ENCODE data around the gene DLG3. TPM values are rescaled to one million over a fixed set of nuclear protein-coding genes. Genes with fewer than 3 reads are reported as not detected.

Gene DLG3
- total and polyA plus RNA-seq, 7 experiments from 2014 or later: 3.8 to 24.5 (median 4.4) TPM

DNA sequence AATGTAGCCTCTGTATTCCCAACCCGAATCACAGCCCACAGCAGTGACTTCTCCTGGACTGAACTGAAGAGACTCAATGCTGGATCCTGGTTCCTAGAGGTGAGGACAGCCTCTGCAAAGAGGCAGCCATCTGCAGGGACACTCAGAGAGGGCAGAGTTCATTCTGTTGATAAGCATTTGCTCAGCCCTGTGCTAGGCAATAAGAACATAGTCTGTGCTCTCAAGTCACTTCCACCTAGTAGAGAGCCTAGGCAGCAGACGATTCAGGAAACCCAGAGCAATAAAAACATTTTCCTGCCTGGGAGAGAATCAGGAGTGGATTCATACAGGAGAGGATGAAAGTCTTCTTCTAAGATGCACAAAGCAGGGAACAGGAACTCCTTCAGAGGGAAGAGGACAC is 17.3 kb upstream of the DLG3 start:
- intact Hi-C loops (cut with micrococcal nuclease): no loop called here
- no peak overlapping the region for H3K27ac Mint-ChIP-seq
- Histone ChIP-seq H3K36me3 (ENCODE audit: control insufficient read depth in 2 of 3, insufficient read depth in 3 of 3, low read length in 3 of 3) (no peaks in the 10 kb centered on the region), H3K4me1 (ENCODE audit: control insufficient read depth in 2 of 2, insufficient read depth in 2 of 2, low read length in 2 of 2) (no peaks in the 10 kb centered on the region), H3K27me3 (ENCODE audit: control insufficient read depth in 2 of 2, insufficient read depth in 2 of 2, low read length in 2 of 2) (no peaks in the 10 kb centered on the region), H3K27ac (ENCODE audit: low read depth, low read length) (no peak overlapping the region), H3K4me3 (ENCODE audit: low read length) (no peak overlapping the region), H3K9me3 (ENCODE audit: control insufficient read depth in 2 of 3, low read length in 3 of 3) (no peaks in the 10 kb centered on the region)
- peaks cover 0 to 4% (median 0%) of the 10 kb centered on the region in 7 donors for H3K4me1 Mint-ChIP-seq
- no peak overlapping the region for H3K4me3 Mint-ChIP-seq
- ChIA-PET CTCF (no interaction called here), POLR2A (no interaction called here)
- peaks cover 0 to 2% (median 0%) of the 10 kb centered on the region in 11 donors for H3K9me3 Mint-ChIP-seq
- no peaks in the 10 kb centered on the region for H3K27me3 Mint-ChIP-seq
- ATAC-seq (no peak), DNase-seq (no peak)
- H3K36me3 Mint-ChIP-seq: no peaks in the 10 kb centered on the region

DNA sequence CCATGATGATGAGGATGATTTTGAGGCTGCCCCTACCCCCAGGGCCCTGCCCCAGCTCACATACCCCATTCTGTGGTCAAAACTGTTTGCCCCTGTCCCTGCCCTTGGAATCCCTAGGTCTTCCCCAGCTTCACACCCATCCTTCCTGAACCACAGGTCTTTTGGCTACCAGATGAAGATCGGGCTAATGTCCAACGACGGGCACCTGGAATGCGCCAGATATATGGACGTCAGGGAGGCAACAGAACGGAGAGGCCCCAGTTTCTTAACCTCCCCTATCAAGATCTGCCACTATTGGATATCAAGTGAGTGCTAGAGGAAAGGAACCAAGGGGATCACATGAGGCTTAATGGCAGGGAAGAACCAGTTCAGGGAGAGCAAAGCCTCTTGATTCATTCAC is 14.9 kb upstream of the DLG3 start:
- no peak overlapping the region for H3K27ac ChIP-seq (ENCODE audit: low read depth, low read length)
- peaks cover 0 to 2% (median 0%) of the 10 kb centered on the region in 11 donors for H3K9me3 Mint-ChIP-seq
- H3K27me3 ChIP-seq (ENCODE audit: control insufficient read depth in 2 of 2, insufficient read depth in 2 of 2, low read length in 2 of 2): no peaks in the 10 kb centered on the region
- ATAC-seq (no peak), DNase-seq (no peak)
- H3K36me3 Mint-ChIP-seq: no peaks in the 10 kb centered on the region
- H3K4me1 ChIP-seq (ENCODE audit: control insufficient read depth in 2 of 2, insufficient read depth in 2 of 2, low read length in 2 of 2): no peaks in the 10 kb centered on the region
- H3K36me3 ChIP-seq (ENCODE audit: control insufficient read depth in 2 of 3, insufficient read depth in 3 of 3, low read length in 3 of 3): no peaks in the 10 kb centered on the region
- peaks cover 0 to 9% (median 8%) of the 10 kb centered on the region in 7 donors for H3K4me1 Mint-ChIP-seq
- intact Hi-C loops (cut with micrococcal nuclease): loop anchor here (5.0 to 10.0 kb wide), 3 partner anchors 167 to 397 kb away; partner anchors contain the start of gene P2RY4 (in 1 of the 2)
- no peak overlapping the region for H3K4me3 ChIP-seq (ENCODE audit: low read length)
- CTCF ChIA-PET: no interaction called here
- no peak overlapping the region for H3K4me3 Mint-ChIP-seq
- POLR2A ChIA-PET: no interaction called here
- no peaks in the 10 kb centered on the region for H3K9me3 ChIP-seq (ENCODE audit: control insufficient read depth in 2 of 3, low read length in 3 of 3)
- H3K27me3 Mint-ChIP-seq: peaks cover 0 to 2% (median 0%) of the 10 kb centered on the region in 5 donors
- H3K27ac Mint-ChIP-seq: peak overlapping the region in 1 of 9 donors; percentile 17

DNA sequence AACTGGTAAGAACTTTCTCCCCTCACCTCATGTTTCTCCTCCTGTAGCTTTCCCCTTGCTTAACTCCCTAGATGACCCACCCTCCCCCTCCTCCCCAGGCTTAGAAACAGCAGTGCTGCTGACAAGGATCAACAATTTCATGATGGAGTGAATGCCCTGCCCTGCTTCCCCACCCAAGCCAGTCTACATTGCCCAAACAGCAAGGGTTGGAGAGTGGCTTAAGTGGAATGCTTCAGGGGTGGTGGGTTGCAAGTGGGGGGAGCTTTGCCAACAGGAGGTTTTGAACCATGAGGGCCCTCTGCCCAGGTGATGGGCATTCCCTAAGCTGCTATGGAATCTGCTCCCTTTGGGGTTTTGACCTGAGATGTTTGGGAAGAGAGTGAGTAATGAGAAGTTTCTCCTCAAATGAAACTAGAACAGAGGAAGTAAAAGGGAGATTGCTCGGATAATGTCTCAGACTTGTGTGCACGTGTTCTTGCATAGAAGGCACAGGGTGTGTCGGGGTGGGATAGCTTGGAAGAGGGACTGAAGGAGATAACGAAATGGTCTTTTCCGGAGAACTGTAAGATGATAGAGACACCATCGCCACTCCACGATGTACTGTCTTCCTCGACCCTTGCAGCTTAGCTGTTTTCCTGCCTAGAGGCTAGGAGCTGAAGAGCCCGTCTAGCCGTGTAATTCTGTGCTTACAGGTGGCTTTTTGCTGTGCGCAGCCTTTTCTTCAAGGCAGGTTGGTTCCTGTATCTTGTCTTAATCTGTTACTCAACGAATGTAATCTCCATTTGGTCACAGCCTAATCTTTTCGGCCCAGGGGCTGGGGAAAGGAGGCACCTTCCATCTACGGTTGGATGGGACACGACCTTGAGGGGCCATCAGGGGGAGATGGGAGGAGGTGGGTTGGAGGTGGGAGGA is 11.4 kb upstream of the DLG3 start:
- peak overlapping the region; percentile 71 to 94 (median 89) for H3K27ac Mint-ChIP-seq
- ChIA-PET CTCF (interaction anchor here (0.6 to 1.8 kb wide), 5 partner anchors 34 to 1639 kb away, joined by 3 to 5 read pairs (median 3); no protein-coding TSS in a partner anchor), POLR2A (interaction anchor here (1.0 to 2.3 kb wide), 2 partner anchors 143 to 300 kb away, joined by 3 to 8 read pairs; partner anchors contain the start of genes IGBP1, KIF4A and PDZD11)
- Histone ChIP-seq H3K4me3 (ENCODE audit: low read length) (peak overlapping the region; percentile 79), H3K27me3 (ENCODE audit: control insufficient read depth in 2 of 2, insufficient read depth in 2 of 2, low read length in 2 of 2) (no peaks in the 10 kb centered on the region), H3K36me3 (ENCODE audit: control insufficient read depth in 2 of 3, insufficient read depth in 3 of 3, low read length in 3 of 3) (no peaks in the 10 kb centered on the region), H3K4me1 (ENCODE audit: control insufficient read depth in 2 of 2, insufficient read depth in 2 of 2, low read length in 2 of 2) (peaks cover 0 to 3% of the 10 kb centered on the region in 2 donors), H3K27ac (ENCODE audit: low read depth, low read length) (peak overlapping the region; percentile 7), H3K9me3 (ENCODE audit: control insufficient read depth in 2 of 3, low read length in 3 of 3) (no peaks in the 10 kb centered on the region)
- intact Hi-C loops (cut with micrococcal nuclease): loop anchor here (1.0 to 10.0 kb wide), 6 partner anchors 143 to 401 kb away; partner anchors contain the start of genes IGBP1 (in 1 of the 2), KIF4A (in 1 of the 2) and P2RY4 (in 1 of the 2)
- H3K4me1 Mint-ChIP-seq: peaks cover 0 to 17% (median 9%) of the 10 kb centered on the region in 7 donors
- peaks cover 0 to 2% (median 0%) of the 10 kb centered on the region in 11 donors for H3K9me3 Mint-ChIP-seq
- peak overlapping the region; percentile 43 to 94 (median 90) for H3K4me3 Mint-ChIP-seq
- DNase-seq: no peak
- no peaks in the 10 kb centered on the region for H3K36me3 Mint-ChIP-seq
- ATAC-seq: no peak
- H3K27me3 Mint-ChIP-seq: peaks cover 0 to 18% (median 8%) of the 10 kb centered on the region in 5 donors

DNA sequence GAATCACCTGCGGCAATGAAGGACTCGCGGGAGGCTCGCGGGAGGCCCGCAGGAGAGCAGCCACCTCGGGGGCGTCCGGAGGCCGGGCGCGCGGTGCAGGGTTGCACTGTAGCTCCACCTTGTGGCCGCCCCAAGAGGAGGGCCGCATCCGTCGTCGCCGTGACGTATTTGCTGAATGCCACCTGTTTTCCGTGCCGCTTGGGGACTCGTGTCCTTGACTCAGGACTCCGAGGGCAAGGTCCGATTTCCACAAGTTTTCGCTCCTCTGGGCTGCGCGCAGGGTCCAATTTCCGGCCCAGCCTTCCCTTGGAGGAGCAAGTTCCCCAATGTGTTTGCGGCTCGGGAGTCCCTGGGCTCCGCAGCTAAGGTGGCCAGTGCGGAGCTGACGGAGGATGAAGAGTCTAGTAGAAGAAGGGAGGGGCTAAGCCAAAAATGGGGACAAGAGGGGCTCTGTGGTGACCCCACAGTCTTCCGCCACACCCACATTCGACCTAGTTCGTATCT is 10.7 kb upstream of the DLG3 start:
- H3K4me3 ChIP-seq (ENCODE audit: low read length): peak overlapping the region; percentile 79
- peaks cover 0 to 18% (median 8%) of the 10 kb centered on the region in 5 donors for H3K27me3 Mint-ChIP-seq
- intact Hi-C loops (cut with micrococcal nuclease): loop anchor here (1.0 to 10.0 kb wide), 12 partner anchors 10 to 896 kb away; partner anchors contain the start of genes IGBP1 (in 2 of the 2), KIF4A (in 2 of the 2), DLG3 (in 1 of the 2) and P2RY4 (in 1 of the 2)
- H3K36me3 Mint-ChIP-seq: no peaks in the 10 kb centered on the region
- ChIA-PET CTCF (interaction anchor here (1.2 to 1.8 kb wide), 3 partner anchors 35 to 239 kb away, joined by 3 to 5 read pairs (median 3); no protein-coding TSS in a partner anchor), POLR2A (interaction anchor here (1.0 to 2.3 kb wide), 2 partner anchors 144 to 301 kb away, joined by 3 to 8 read pairs; partner anchors contain the start of genes IGBP1, KIF4A and PDZD11)
- no peaks in the 10 kb centered on the region for H3K36me3 ChIP-seq (ENCODE audit: control insufficient read depth in 2 of 3, insufficient read depth in 3 of 3, low read length in 3 of 3)
- peak overlapping the region; percentile 84 to 94 (median 90) for H3K4me3 Mint-ChIP-seq
- H3K27me3 ChIP-seq (ENCODE audit: control insufficient read depth in 2 of 2, insufficient read depth in 2 of 2, low read length in 2 of 2): no peaks in the 10 kb centered on the region
- peak overlapping the region; percentile 41 for H3K27ac ChIP-seq (ENCODE audit: low read depth, low read length)
- H3K4me1 Mint-ChIP-seq: peaks cover 0 to 24% (median 9%) of the 10 kb centered on the region in 7 donors
- DNase-seq: peak; percentile 49 to 77 (median 73)
- peaks cover 0 to 3% of the 10 kb centered on the region in 2 donors for H3K4me1 ChIP-seq (ENCODE audit: control insufficient read depth in 2 of 2, insufficient read depth in 2 of 2, low read length in 2 of 2)
- ATAC-seq: peak; percentile 95
- peaks cover 0 to 2% (median 0%) of the 10 kb centered on the region in 11 donors for H3K9me3 Mint-ChIP-seq
- peak overlapping the region; percentile 71 to 94 (median 89) for H3K27ac Mint-ChIP-seq
- no peaks in the 10 kb centered on the region for H3K9me3 ChIP-seq (ENCODE audit: control insufficient read depth in 2 of 3, low read length in 3 of 3)

DNA sequence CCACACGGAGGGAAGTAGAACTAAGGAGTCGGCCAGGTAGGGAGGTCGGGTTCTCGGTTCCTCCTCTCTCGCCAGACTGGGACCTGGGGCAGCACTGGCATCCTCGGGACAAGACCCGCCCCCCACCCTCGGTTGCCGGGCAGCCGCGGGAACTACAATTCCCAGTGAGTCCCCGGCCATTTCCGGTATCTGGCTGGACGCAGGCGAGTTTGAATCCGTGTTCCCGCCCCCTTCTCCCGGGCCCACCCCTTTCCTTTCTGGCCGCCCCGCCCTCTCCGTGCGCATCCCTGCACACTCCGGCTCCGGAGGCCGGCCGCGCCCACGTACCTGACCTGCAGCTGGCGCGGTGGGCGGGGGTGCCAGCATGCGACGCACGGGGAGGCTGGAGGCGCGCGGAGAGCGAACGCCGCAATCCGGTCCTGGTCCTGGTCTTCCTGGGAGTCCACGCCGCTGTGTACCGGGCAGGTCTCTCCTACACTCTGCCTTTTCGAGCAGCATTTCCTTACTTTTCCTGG is 10.2 kb upstream of the DLG3 start:
- H3K4me3 Mint-ChIP-seq: peak overlapping the region; percentile 84 to 94 (median 90)
- H3K4me3 ChIP-seq (ENCODE audit: low read length): peak overlapping the region; percentile 79
- H3K36me3 ChIP-seq (ENCODE audit: control insufficient read depth in 2 of 3, insufficient read depth in 3 of 3, low read length in 3 of 3): no peaks in the 10 kb centered on the region
- no peaks in the 10 kb centered on the region for H3K27me3 ChIP-seq (ENCODE audit: control insufficient read depth in 2 of 2, insufficient read depth in 2 of 2, low read length in 2 of 2)
- peak in 2 of 9 donors; percentile 13 to 70 for DNase-seq
- peak overlapping the region in 8 of 9 donors; percentile 71 to 94 (median 90) for H3K27ac Mint-ChIP-seq
- peaks cover 0 to 23% (median 8%) of the 10 kb centered on the region in 5 donors for H3K27me3 Mint-ChIP-seq
- H3K36me3 Mint-ChIP-seq: no peaks in the 10 kb centered on the region
- no peaks in the 10 kb centered on the region for H3K9me3 ChIP-seq (ENCODE audit: control insufficient read depth in 2 of 3, low read length in 3 of 3)
- intact Hi-C loops (cut with micrococcal nuclease): loop anchor here (1.0 to 10.0 kb wide), 12 partner anchors 10 to 896 kb away; partner anchors contain the start of genes DLG3 (in 1 of the 2), IGBP1 (in 1 of the 2), KIF4A (in 1 of the 2) and P2RY4 (in 1 of the 2)
- ATAC-seq: peak; percentile 40
- ChIA-PET CTCF (interaction anchor here (0.8 to 1.8 kb wide), 3 partner anchors 9 to 240 kb away, joined by 3 to 5 read pairs (median 3); no protein-coding TSS in a partner anchor), POLR2A (interaction anchor here (1.5 kb wide), 1 partner anchor 10 kb away, joined by 4 read pairs; the partner anchor contains the start of gene DLG3)
- peak overlapping the region; percentile 41 for H3K27ac ChIP-seq (ENCODE audit: low read depth, low read length)
- peaks cover 0 to 3% of the 10 kb centered on the region in 2 donors for H3K4me1 ChIP-seq (ENCODE audit: control insufficient read depth in 2 of 2, insufficient read depth in 2 of 2, low read length in 2 of 2)
- peaks cover 0 to 29% (median 9%) of the 10 kb centered on the region in 7 donors for H3K4me1 Mint-ChIP-seq
- H3K9me3 Mint-ChIP-seq: no peaks in the 10 kb centered on the region

Measured in naive thymus-derived CD4-positive, alpha-beta T cell (primary cell).